ENCODE data around the gene CNTROB.

CNTROB gene

DNA sequence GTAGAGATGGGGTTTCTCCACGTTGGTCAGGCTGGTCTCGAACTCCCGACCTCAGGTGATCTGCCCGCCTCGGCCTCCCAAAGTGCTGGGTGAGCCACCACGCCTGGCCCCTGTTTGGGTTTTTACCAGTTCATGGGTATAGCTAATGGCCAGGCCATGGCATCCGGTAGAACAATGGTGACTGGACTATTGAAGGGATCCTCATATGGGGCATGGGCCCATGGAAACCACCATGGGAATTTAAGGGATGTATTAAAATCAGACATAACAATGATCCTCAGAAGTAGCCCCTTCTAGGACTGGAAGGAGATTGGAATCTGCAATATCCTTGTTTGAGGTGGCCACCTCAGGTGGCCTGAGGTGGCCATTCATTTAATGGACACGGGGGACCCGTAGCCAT is 52.9 kb downstream of the CNTROB start:
- no peak for DNase-seq (ENCODE audit: low spot score)

DNA sequence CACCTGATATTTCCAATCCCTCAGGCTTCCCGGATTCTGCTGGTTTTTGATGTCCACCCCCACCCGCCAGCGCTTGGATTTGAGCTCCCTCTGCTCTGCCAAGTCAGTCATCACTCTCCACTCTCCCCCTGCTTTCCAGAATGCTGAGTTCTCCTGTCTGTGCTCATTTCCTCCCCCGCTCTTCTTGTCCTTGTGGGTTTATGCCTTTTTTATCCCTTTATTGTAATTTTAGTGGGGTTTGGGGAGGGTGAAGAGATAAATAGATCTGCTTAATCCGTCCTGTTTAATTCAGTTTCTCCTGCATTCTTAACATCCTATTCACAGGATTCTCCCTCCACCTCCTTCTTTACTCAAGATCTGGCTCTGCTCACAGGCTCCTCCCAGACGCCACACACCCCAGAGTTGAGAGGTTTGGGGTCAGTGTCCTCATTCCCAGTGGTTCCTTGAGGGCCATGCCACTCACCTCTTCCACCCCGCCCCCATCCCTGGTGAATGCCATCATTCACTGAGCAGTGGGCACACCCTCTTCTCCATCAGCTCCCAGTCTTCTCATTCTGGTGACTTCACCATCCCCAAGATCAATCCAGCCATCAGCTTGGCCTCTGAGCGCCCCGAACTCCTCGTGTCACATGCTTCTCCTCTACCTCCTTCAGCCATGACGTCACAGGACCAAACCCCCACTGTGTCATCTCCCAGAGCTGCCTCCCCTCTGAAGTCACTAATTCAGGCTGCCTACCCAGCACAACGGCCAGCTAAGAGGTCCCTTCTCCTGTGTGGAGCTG is 55.3 kb downstream of the CNTROB start:
- DNase-seq (ENCODE audit: low spot score) = peak; percentile 45

DNA sequence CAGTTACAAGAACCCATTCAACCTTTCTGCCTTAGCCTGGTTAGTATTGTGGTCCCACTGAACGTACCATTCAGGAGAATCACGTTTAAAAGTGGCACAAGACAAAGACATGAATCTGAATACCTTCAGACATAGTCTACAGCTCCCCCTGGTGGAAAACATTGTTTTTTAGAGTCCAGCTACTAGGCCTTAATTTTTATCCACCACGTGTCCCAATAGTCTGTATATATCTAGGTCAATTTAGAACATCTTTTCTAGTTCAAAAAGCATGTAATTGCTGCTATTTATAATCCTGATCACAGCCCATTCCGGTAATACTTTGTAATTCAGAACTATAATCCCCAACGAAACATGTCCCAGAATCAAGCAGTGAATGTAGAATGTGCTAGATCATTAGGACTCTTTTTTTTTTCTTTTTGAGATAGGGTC is 56.8 kb downstream of the CNTROB start:
- DNase-seq (ENCODE audit: low spot score) = peak; percentile 77

DNA sequence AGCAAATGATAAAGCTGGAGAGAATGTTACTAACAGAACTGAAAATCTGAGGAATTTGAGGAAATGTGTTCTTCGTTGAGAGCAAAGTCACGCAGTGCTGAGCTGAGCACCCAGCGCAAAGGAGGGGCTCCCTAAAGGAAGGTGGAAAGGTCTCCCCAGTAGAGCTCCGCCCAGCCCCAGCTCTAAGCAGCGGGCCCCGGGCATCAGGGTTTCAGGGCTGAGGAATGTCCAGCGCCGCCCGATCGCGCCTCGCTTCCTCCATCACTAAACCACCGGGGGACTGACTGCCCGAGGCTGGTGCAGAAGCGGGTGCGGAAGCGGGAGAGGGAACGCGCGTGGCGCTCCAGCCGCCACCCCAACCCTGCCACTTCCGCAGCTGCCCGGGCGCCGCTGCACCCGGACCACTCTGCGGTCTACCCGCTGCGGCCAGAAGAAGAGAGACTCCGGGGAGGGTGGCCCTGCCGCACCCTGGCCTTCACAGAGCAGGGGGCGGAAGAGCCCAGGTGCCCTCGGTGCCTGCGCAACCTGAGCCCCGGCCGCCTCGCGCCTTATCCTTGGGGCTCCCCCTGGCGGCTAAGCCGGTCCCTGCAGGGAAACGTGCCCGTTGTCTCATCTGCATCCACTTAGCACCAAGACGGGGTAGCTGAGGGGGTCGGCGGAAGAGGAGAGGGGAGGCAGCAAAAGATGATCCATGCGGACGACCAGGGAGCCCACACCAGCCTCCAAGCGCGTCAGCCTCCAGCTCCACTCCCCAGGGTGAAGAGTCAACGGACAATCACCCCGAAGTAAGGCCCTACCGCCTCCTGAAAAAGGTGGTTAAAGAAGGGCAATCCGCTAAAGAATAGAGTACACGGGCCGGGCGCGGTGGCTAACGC is 58.0 kb downstream of the CNTROB start:
- DNase-seq (ENCODE audit: low spot score) = peak; percentile 91

DNA sequence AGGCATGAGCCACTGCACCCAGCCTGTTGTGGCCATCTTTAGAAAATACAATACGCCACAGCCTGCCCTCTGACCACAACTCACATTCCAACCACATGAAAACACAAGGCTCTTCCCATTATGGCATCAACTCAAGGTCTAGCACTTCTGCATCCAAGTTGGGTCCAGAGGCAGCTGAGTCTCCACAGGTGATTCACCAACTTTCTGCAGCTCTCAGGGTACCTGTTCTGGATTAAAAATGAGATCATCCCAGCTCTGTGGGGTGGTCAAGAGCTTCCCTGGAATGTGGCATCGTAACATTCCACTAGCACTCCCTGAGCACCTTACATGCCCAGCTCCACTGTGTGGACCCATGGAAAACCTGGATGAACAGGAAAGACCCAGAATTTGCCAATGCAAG is 60.5 kb downstream of the CNTROB start:
- DNase-seq (ENCODE audit: low spot score) = no peak

DNA sequence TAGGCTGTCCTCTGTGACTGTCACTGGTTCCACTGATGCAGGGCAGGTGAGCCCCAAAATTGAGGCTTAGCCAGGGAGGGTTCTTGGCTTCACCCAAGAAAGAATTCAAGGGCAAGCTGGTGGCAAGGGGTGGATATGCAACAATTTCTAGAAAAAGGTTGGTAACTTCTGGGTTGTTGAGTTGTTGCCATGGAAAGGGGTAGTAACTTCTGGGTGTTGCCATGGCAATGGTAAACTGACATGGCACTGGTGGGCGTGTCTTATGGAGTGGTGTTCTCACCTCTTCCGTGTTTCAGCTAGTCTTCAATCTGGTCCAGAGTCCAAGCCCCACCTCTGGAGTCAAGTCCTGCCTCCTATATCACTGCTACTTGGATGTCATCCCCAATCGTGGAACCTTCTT is 60.9 kb downstream of the CNTROB start:
- DNase-seq (ENCODE audit: low spot score) = no peak

DNA sequence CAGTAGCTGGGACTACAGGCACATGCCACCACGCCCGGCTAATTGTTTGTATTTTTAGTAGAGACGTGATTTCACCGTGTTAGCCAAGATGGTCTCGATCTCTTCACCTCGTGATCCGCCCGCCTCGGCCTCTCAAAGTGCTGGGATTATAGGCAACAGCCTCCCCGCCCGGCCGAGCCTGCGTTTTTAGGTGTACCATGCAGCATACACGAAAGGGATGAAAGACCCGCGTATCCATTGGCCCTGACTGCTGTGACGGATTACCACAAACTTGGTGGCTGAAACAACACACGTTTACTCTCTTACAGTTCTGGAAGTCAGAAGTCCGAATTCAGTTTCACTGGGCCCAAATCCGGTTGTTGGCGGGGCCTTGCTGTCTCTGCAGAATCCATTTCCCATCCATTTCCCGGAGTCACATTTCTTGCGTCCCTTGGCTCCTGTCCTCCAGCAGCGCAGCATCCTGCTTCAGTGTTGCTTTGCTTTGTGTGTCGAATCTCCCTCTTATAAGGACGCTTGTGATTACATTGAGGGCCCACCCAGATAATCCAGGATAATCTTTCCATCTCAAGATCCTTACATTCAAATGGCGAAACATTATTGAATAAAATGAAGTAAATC is 62.1 kb downstream of the CNTROB start:
- DNase-seq (ENCODE audit: low spot score) = no peak

DNA sequence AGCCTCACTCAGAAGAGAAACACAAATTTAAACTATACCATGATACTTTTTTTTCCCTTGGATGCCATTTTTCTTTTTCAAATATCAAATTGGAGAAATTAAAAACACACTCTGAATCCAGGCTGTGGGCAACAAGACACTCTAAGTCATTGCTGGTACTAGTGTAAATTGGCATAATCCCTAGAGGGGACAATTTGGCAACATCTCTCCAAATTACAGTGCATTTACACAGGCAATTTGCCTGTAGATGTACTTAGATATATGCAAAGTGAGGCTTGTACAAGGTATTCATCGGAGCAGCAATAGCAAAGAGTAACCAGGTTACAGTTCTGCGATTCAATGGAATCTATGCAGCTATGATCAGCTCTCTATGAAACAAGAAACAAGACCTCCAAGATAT is 63.7 kb downstream of the CNTROB start:
- DNase-seq (ENCODE audit: low spot score) = no peak

DNA sequence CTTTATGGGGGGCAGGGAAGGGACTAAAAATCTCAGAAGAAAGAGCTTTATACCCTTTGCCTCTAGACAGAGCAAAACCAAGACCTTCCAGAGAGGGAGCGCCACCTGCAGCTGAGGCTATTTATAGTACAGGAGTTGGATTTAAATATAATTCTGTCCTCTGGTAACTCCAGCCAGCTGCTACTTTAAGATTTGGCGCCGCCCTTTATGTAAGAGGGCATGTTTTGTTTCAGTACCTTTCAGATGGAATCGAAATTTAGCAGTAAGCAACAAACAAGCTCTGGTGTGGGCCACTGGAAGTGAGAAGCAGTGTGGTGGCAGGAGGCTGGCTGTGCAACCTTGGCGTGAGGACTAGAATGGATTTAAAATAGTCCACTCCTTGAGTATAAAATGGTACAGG is 65.2 kb downstream of the CNTROB start:
- no peak for DNase-seq (ENCODE audit: low spot score)
